CD4-positive, alpha-beta T cell (primary cell): ENCODE data around the gene IL19. TPM values are rescaled to one million over a fixed set of nuclear protein-coding genes. Genes with fewer than 3 reads are reported as not detected.

Source experiments
- ATAC-seq: fragments of 200-7000 bp; cut with Tn5 transposase; one replicate; pipeline ENCODE4 v1.10.0; 2022; ENCODE audit warnings: mild to moderate bottlenecking; ENCODE audit not compliant: poor library complexity
- CTCF ChIA-PET: fragments of 350-600 bp; sonication (Branson Sonifier 250); formaldehyde crosslinking; loops from one replicate; lab custom pipeline; 2021; ENCODE audit warnings: antibody characterized with exemption, inconsistent platforms; lab: Charles Lee
- POLR2A ChIA-PET: fragments of 350-600 bp; sonication (Branson Sonifier 250); formaldehyde crosslinking; loops from one replicate; lab custom pipeline; 2021; ENCODE audit warnings: antibody characterized with exemption, inconsistent platforms; lab: Charles Lee
- DNase-seq, 14 experiments: peaks; one replicate each; pipeline ENCODE4 v3.0.0-alpha.2; 2013 to 2020; ENCODE audit warnings: mixed read lengths in 2 of 14
- H3K27ac ChIP-seq, 2 donors: one replicate each; pipeline versions ENCODE4 v1.5.1 to v1.7.0; 2013; ENCODE audit warnings: low read length in 2 of 2, low read depth in 1 of 2, mild to moderate bottlenecking in 1 of 2
- H3K27me3 ChIP-seq, 2 experiments: 1 replicate in 1 of 2; 2 replicates in 1 of 2; pipeline versions ENCODE4 v1.6.1 to v1.7.0; 2013; ENCODE audit warnings: low read length in 2 of 2, control low read depth in 1 of 2, mild to moderate bottlenecking in 1 of 2, moderate library complexity in 1 of 2; ENCODE audit not compliant: insufficient read depth in 2 of 2, control insufficient read depth in 1 of 2
- H3K36me3 ChIP-seq: one replicate; pipeline ENCODE4 v1.6.1; 2013; ENCODE audit warnings: low read length, control low read depth; ENCODE audit not compliant: insufficient read depth
- H3K4me1 ChIP-seq: one replicate; pipeline ENCODE4 v1.6.1; 2013; ENCODE audit warnings: low read length, control low read depth; ENCODE audit not compliant: insufficient read depth
- H3K4me3 ChIP-seq: one replicate; pipeline ENCODE4 v1.5.1; 2013; ENCODE audit warnings: mild to moderate bottlenecking, low read length, moderate library complexity
- H3K9me3 ChIP-seq, 2 experiments: 1 replicate in 1 of 2; 2 replicates in 1 of 2; pipeline versions ENCODE4 v1.6.1 to v1.7.0; 2013; ENCODE audit warnings: low read length in 2 of 2, mild to moderate bottlenecking in 2 of 2, control low read depth in 1 of 2, moderate library complexity in 1 of 2; ENCODE audit not compliant: control insufficient read depth in 1 of 2, insufficient read depth in 1 of 2
- H3K27ac Mint-ChIP-seq: one replicate; pipeline ENCODE4 v1.8.0; 2020; ENCODE audit warnings: mixed read lengths
- H3K27me3 Mint-ChIP-seq: one replicate; pipeline ENCODE4 v1.8.0; 2021; ENCODE audit warnings: mixed read lengths
- H3K36me3 Mint-ChIP-seq: one replicate; pipeline ENCODE4 v1.8.0; 2021; ENCODE audit warnings: low read depth, mixed read lengths
- H3K4me1 Mint-ChIP-seq: one replicate; pipeline ENCODE4 v1.8.0; 2021; ENCODE audit warnings: low read depth, mixed read lengths
- H3K4me3 Mint-ChIP-seq: one replicate; pipeline ENCODE4 v1.8.0; 2020; ENCODE audit warnings: mild to moderate bottlenecking, mixed read lengths
- H3K9me3 Mint-ChIP-seq: one replicate; pipeline ENCODE4 v1.8.0; 2020; ENCODE audit warnings: mixed read lengths
- CTCF ChIP-seq: fragments of 200-600 bp; IDR thresholded peaks from one replicate; pipeline ENCODE4 v1.8.0; 2022; ENCODE audit warnings: antibody characterized with exemption, mild to moderate bottlenecking
- intact Hi-C, 2 experiments: fragments of 100-400 bp; cut with DNase I in 1 of 2; cut with micrococcal nuclease in 1 of 2; formaldehyde crosslinking; loops; one replicate each; pipeline versions ENCODE4 v1.15.1 to v1.9.0; 2023 to 2025; cut with DNase I, micrococcal nuclease
- total RNA-seq, 174 experiments: library from RNA in 2 of 174; stranded (reverse) in 2 of 174; gene quantifications; one replicate each; pipeline ENCODE4 v1.2.3 and lab custom pipeline; 2021 to 2026

The IL19 gene
- total RNA-seq, 2 experiments from 2014 or later, result not detected

GRCh38 chr1:206842854-206843253 lies 72.3 kb downstream of the IL19 start:
- Mint-ChIP-seq H3K27ac (no peak overlapping the region), H3K4me3 (no peak overlapping the region), H3K9me3 (no peaks in the 10 kb centered on the region), H3K4me1 (no peaks in the 10 kb centered on the region), H3K27me3 (peaks cover 6% of the 10 kb centered on the region), H3K36me3 (no peaks in the 10 kb centered on the region)
- Histone ChIP-seq H3K9me3 (no peaks in the 10 kb centered on the region), H3K4me3 (no peak overlapping the region), H3K27me3 (no peaks in the 10 kb centered on the region), H3K4me1 (no peaks in the 10 kb centered on the region), H3K27ac (no peak overlapping the region), H3K36me3 (no peaks in the 10 kb centered on the region)
- no peak for DNase-seq
- ChIA-PET CTCF (no interaction called here), POLR2A (no interaction called here)
- intact Hi-C loops, result no loop called here
- no peak for ATAC-seq
- no peak for TF ChIP-seq CTCF

- intact Hi-C loops, result no loop called here
- H3K36me3 ChIP-seq, result no peaks in the 10 kb centered on the region
Observed at GRCh38 chr1:206843626-206844025, 73.1 kb downstream of the IL19 start.

GRCh38 chr1:206846487-206846886 lies 75.9 kb downstream of the IL19 start:
- Mint-ChIP-seq H3K27me3 (peaks cover 8% of the 10 kb centered on the region), H3K9me3 (no peaks in the 10 kb centered on the region), H3K27ac (no peak overlapping the region), H3K4me3 (no peak overlapping the region), H3K4me1 (no peaks in the 10 kb centered on the region), H3K36me3 (no peaks in the 10 kb centered on the region)
- Histone ChIP-seq H3K27me3 (no peaks in the 10 kb centered on the region), H3K9me3 (no peaks in the 10 kb centered on the region), H3K27ac (no peak overlapping the region), H3K36me3 (no peaks in the 10 kb centered on the region), H3K4me3 (no peak overlapping the region), H3K4me1 (no peaks in the 10 kb centered on the region)
- ChIA-PET CTCF (no interaction called here), POLR2A (no interaction called here)
- no peak for TF ChIP-seq CTCF
- DNase-seq (no peak), ATAC-seq (no peak)
- intact Hi-C loops, result no loop called here

More at GRCh38 chr1:206843626-206844025, 73.1 kb downstream of the IL19 start:
- ChIA-PET CTCF (no interaction called here), POLR2A (no interaction called here)
- no peaks in the 10 kb centered on the region for H3K9me3 Mint-ChIP-seq
- Histone ChIP-seq H3K4me1 (no peaks in the 10 kb centered on the region), H3K27me3 (no peaks in the 10 kb centered on the region), H3K9me3 (no peaks in the 10 kb centered on the region), H3K27ac (no peak overlapping the region), H3K4me3 (no peak overlapping the region)
- no peak for TF ChIP-seq CTCF
- H3K4me3 Mint-ChIP-seq, result no peak overlapping the region
- H3K27ac Mint-ChIP-seq, result no peak overlapping the region
- no peak for DNase-seq
- H3K4me1 Mint-ChIP-seq, result no peaks in the 10 kb centered on the region
- no peaks in the 10 kb centered on the region for H3K36me3 Mint-ChIP-seq
- no peak for ATAC-seq
- H3K27me3 Mint-ChIP-seq, result peaks cover 6% of the 10 kb centered on the region
